BLaER1 (cell line): ENCODE results near the gene MRPL47.

ENCODE experiments used
- H3K27ac ChIP-seq: shearing (Covaris generic); formaldehyde crosslinking; 2 replicates; pipeline ENCODE4 v1.8.1; 2022
- H3K27me3 ChIP-seq: shearing (Covaris generic); formaldehyde crosslinking; 2 replicates; pipeline ENCODE4 v1.8.1; 2022
- H3K36me3 ChIP-seq: shearing (Covaris generic); formaldehyde crosslinking; 2 replicates; pipeline ENCODE4 v1.8.1; 2022
- H3K4me1 ChIP-seq: shearing (Covaris generic); formaldehyde crosslinking; 2 replicates; pipeline ENCODE4 v1.8.1; 2022
- H3K4me2 ChIP-seq: shearing (Covaris generic); formaldehyde crosslinking; 2 replicates; pipeline ENCODE4 v1.8.1; 2022
- H3K4me3 ChIP-seq: shearing (Covaris generic); formaldehyde crosslinking; 2 replicates; pipeline ENCODE4 v1.8.1; 2022
- H3K9ac ChIP-seq: shearing (Covaris generic); formaldehyde crosslinking; 2 replicates; pipeline ENCODE4 v1.8.1; 2022
- H3K9me3 ChIP-seq: shearing (Covaris generic); formaldehyde crosslinking; 2 replicates; pipeline ENCODE4 v1.8.1; 2022
- H4K20me1 ChIP-seq: shearing (Covaris generic); formaldehyde crosslinking; 2 replicates; pipeline ENCODE4 v1.8.1; 2022
- Cebpa-rat ChIP-seq: shearing (Covaris generic); IDR thresholded peaks from 2 replicates; pipeline ENCODE4 v1.8.1; 2022

MRPL47 gene

GRCh38 chr3:179591313-179591712, 13.1 kb downstream of the MRPL47 start:
- peaks cover 32% of the 10 kb centered on the region; the same call in 1 of the 2 replicates for H4K20me1 ChIP-seq
- H3K27me3 ChIP-seq = no peaks in the 10 kb centered on the region
- H3K36me3 ChIP-seq = peaks cover 96% of the 10 kb centered on the region
- H3K27ac ChIP-seq = no peak overlapping the region
- TF ChIP-seq Cebpa-rat = no peak
- no peaks in the 10 kb centered on the region for H3K9me3 ChIP-seq
- H3K9ac ChIP-seq = no peak overlapping the region
- no peak overlapping the region for H3K4me3 ChIP-seq
- no peaks in the 10 kb centered on the region for H3K4me1 ChIP-seq
- H3K4me2 ChIP-seq = no peak overlapping the region

- no peak overlapping the region for H3K27ac ChIP-seq
Measured at GRCh38 chr3:179590669-179591068, 13.8 kb downstream of the MRPL47 start.

GRCh38 chr3:179589143-179589542, 15.3 kb downstream of the MRPL47 start:
- TF ChIP-seq Cebpa-rat = no peak
- peaks cover 100% of the 10 kb centered on the region for H3K36me3 ChIP-seq

More at GRCh38 chr3:179590669-179591068, 13.8 kb downstream of the MRPL47 start:
- Histone ChIP-seq H3K9me3 (no peaks in the 10 kb centered on the region), H3K27me3 (no peaks in the 10 kb centered on the region), H4K20me1 (peaks cover 38% of the 10 kb centered on the region; the same call in 1 of the 2 replicates), H3K4me1 (no peaks in the 10 kb centered on the region), H3K4me2 (no peak overlapping the region), H3K4me3 (no peak overlapping the region), H3K36me3 (peaks cover 100% of the 10 kb centered on the region), H3K9ac (no peak overlapping the region)
- no peak for TF ChIP-seq Cebpa-rat

GRCh38 chr3:179580992-179581391, 23.4 kb downstream of the MRPL47 start:
- TF ChIP-seq Cebpa-rat = no peak
- no peaks in the 10 kb centered on the region for H3K4me1 ChIP-seq
- peaks cover 95% of the 10 kb centered on the region for H3K36me3 ChIP-seq
- H4K20me1 ChIP-seq = peaks cover 8% of the 10 kb centered on the region
- no peaks in the 10 kb centered on the region for H3K9me3 ChIP-seq
- no peak overlapping the region for H3K9ac ChIP-seq
- no peak overlapping the region for H3K4me2 ChIP-seq
- H3K27ac ChIP-seq = no peak overlapping the region
- H3K27me3 ChIP-seq = no peaks in the 10 kb centered on the region
- H3K4me3 ChIP-seq = no peak overlapping the region

More at GRCh38 chr3:179589143-179589542, 15.3 kb downstream of the MRPL47 start:
- no peaks in the 10 kb centered on the region for H3K4me1 ChIP-seq
- no peak overlapping the region for H3K4me2 ChIP-seq
- H3K27me3 ChIP-seq = no peaks in the 10 kb centered on the region
- no peak overlapping the region for H3K4me3 ChIP-seq
- no peak overlapping the region for H3K9ac ChIP-seq
- no peaks in the 10 kb centered on the region for H3K9me3 ChIP-seq
- H3K27ac ChIP-seq = no peak overlapping the region
- peaks cover 38% of the 10 kb centered on the region; the same call in 1 of the 2 replicates for H4K20me1 ChIP-seq

GRCh38 chr3:179565496-179565895, 38.9 kb downstream of the MRPL47 start:
- Histone ChIP-seq H3K4me2 (no peak overlapping the region), H3K4me1 (peaks cover 27% of the 10 kb centered on the region), H3K27me3 (no peaks in the 10 kb centered on the region), H3K36me3 (peaks cover 17% of the 10 kb centered on the region), H4K20me1 (peaks cover 69% of the 10 kb centered on the region), H3K4me3 (no peak overlapping the region), H3K9me3 (no peaks in the 10 kb centered on the region), H3K27ac (no peak overlapping the region), H3K9ac (no peak overlapping the region)
- no peak for TF ChIP-seq Cebpa-rat

GRCh38 chr3:179563271-179563783, 41.1 kb downstream of the MRPL47 start:
- peak overlapping the region; percentile 95 for H3K4me2 ChIP-seq
- H3K4me1 ChIP-seq = peaks cover 27% of the 10 kb centered on the region
- TF ChIP-seq Cebpa-rat = no peak
- peaks cover 52% of the 10 kb centered on the region for H4K20me1 ChIP-seq
- no peaks in the 10 kb centered on the region for H3K36me3 ChIP-seq
- H3K9ac ChIP-seq = peak overlapping the region; percentile 92
- no peaks in the 10 kb centered on the region for H3K27me3 ChIP-seq
- H3K9me3 ChIP-seq = no peaks in the 10 kb centered on the region
- H3K4me3 ChIP-seq = peak overlapping the region; percentile 92
- H3K27ac ChIP-seq = peak overlapping the region; percentile 91

GRCh38 chr3:179562591-179563270, 41.7 kb downstream of the MRPL47 start, which contains the start of gene ACTL6A:
Gene ACTL6A (plus strand): TSS chr3:179562926. CDS start chr3:179563093, 167 bp downstream.
- H3K4me2 ChIP-seq = peak within 1 kb of the TSS; percentile 95
- H3K9me3 ChIP-seq = no peaks in the 10 kb centered on the region
- TF ChIP-seq Cebpa-rat = no peak
- H3K9ac ChIP-seq = peak within 1 kb of the TSS; percentile 92
- no peaks in the 10 kb centered on the region for H3K36me3 ChIP-seq
- peak within 1 kb of the TSS; percentile 91 for H3K27ac ChIP-seq
- H3K4me1 ChIP-seq = peaks cover 27% of the 10 kb centered on the region
- H3K27me3 ChIP-seq = no peaks in the 10 kb centered on the region
- peak within 1 kb of the TSS; percentile 92 for H3K4me3 ChIP-seq
- peaks cover 46% of the 10 kb centered on the region for H4K20me1 ChIP-seq

- Histone ChIP-seq H4K20me1 (peaks cover 26% of the 10 kb centered on the region), H3K9ac (no peak overlapping the region), H3K27me3 (no peaks in the 10 kb centered on the region), H3K27ac (no peak overlapping the region), H3K4me2 (no peak overlapping the region), H3K9me3 (no peaks in the 10 kb centered on the region), H3K4me1 (peaks cover 27% of the 10 kb centered on the region), H3K36me3 (no peaks in the 10 kb centered on the region), H3K4me3 (no peak overlapping the region)
- no peak for TF ChIP-seq Cebpa-rat
Measured at GRCh38 chr3:179560791-179561190, 43.6 kb downstream of the MRPL47 start.

- no peak overlapping the region for H3K4me3 ChIP-seq
- peaks cover 9% of the 10 kb centered on the region for H3K4me1 ChIP-seq
- no peak overlapping the region for H3K27ac ChIP-seq
- peaks cover 7% of the 10 kb centered on the region for H4K20me1 ChIP-seq
- TF ChIP-seq Cebpa-rat = no peak
- no peaks in the 10 kb centered on the region for H3K27me3 ChIP-seq
- no peak overlapping the region for H3K9ac ChIP-seq
- H3K4me2 ChIP-seq = no peak overlapping the region
- H3K36me3 ChIP-seq = no peaks in the 10 kb centered on the region
- H3K9me3 ChIP-seq = no peaks in the 10 kb centered on the region
Measured at GRCh38 chr3:179558742-179559364, 45.6 kb downstream of the MRPL47 start.
